Colonic mucosa (tissue), 4 donors: ENCODE results near the gene TMEM63A. TPM values are rescaled to one million over a fixed set of nuclear protein-coding genes. Genes with fewer than 3 reads are reported as not detected.

Experiments used
- DNase-seq: peaks from one replicate; pipeline ENCODE4 v3.0.0-alpha.2; 2020
- H3K27ac ChIP-seq: fragments of 200-600 bp; one replicate; pipeline ENCODE4 v1.8.0; 2021
- H3K27me3 ChIP-seq: fragments of 200-600 bp; one replicate; pipeline ENCODE4 v1.8.0; 2021
- H3K36me3 ChIP-seq: fragments of 200-600 bp; one replicate; pipeline ENCODE4 v1.8.0; 2021
- H3K4me1 ChIP-seq: fragments of 200-600 bp; one replicate; pipeline ENCODE4 v1.8.0; 2021; ENCODE audit warnings: mild to moderate bottlenecking
- H3K4me3 ChIP-seq: fragments of 200-600 bp; one replicate; pipeline ENCODE4 v1.8.0; 2021
- H3K9ac ChIP-seq, 2 donors: one replicate each; pipeline ENCODE4 v1.7.0; 2013; ENCODE audit warnings: control low read depth in 2 of 2, low read depth in 2 of 2, low read length in 2 of 2
- H3K9me3 ChIP-seq: fragments of 200-600 bp; one replicate; pipeline ENCODE4 v1.8.0; 2021
- intact Hi-C: fragments of 100-400 bp; cut with DNase I; formaldehyde crosslinking; loops from one replicate; pipeline ENCODE4 v1.14.1; 2022
- total RNA-seq, 2 donors: library from RNA; stranded (reverse); fragmentation: NEBNext Ultra II Directional in 1 of 2; extraction: Animal tissue kit (Norgen Biotek cat#: 25700) in 1 of 2; gene quantifications; one replicate each; pipeline ENCODE4 v1.2.1, GENCODE V29; 2021
- TF ChIP-seq, protein P1 (sequence below): fragments of 200-600 bp; IDR thresholded peaks from one replicate; pipeline ENCODE4 v1.8.0; 2022; ENCODE audit warnings: antibody characterized with exemption, mild to moderate bottlenecking
- donor health status: healthy.
- donor health status: DM: no; HTN: no; CAD: no.
- donor health status: DM: no; HTN: no; CAD: no.

TMEM63A gene
- total RNA-seq, 2 donors from 2014 or later = 124 to 165 TPM

GRCh38 chr1:225885336-225885735, 3.2 kb upstream of the TMEM63A start:
- intact Hi-C loops = no loop called here
- TF ChIP-seq, protein P1, sequence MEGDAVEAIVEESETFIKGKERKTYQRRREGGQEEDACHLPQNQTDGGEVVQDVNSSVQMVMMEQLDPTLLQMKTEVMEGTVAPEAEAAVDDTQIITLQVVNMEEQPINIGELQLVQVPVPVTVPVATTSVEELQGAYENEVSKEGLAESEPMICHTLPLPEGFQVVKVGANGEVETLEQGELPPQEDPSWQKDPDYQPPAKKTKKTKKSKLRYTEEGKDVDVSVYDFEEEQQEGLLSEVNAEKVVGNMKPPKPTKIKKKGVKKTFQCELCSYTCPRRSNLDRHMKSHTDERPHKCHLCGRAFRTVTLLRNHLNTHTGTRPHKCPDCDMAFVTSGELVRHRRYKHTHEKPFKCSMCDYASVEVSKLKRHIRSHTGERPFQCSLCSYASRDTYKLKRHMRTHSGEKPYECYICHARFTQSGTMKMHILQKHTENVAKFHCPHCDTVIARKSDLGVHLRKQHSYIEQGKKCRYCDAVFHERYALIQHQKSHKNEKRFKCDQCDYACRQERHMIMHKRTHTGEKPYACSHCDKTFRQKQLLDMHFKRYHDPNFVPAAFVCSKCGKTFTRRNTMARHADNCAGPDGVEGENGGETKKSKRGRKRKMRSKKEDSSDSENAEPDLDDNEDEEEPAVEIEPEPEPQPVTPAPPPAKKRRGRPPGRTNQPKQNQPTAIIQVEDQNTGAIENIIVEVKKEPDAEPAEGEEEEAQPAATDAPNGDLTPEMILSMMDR = no peak

DNA sequence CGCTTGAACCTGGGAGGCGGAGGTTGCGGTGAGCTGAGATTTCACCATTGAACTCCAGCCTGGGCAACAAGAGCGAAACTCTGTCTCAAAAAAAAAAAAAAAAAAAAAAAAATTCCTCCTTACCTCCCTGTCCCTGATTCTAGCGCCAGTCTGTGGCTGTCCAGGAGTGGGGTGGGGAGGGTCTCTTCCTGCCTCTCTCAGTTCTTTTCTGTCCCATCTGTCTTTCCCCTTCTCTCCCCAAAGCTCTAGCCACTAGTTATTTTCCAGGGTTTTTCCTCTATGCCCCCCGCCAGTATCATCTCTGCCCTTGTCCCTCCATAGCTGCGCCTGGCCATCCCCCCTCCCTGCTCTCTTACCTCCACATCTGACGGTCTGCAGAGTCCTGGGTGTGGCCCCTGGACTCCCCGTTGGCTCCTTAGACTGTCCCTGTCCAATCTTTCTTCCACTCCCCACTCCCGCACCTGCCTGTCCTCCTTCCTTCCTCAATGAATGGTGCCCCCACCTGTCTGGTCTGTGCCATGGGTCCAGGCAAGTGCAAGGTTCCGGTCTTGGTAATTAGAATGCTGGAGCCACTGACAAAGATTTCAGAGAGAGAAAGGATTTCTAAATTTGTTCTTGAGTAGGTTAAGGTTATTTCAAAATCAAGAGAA, 1.6 kb upstream of the TMEM63A start:
- peak; percentile 81 for DNase-seq
- TF ChIP-seq, protein P1 = no peak
- Histone ChIP-seq H3K4me1 (peaks cover 10% of the 10 kb centered on the region), H3K27me3 (no peaks in the 10 kb centered on the region), H3K4me3 (peak overlapping the region; percentile 73), H3K9ac (peak overlapping the region; percentile 55 to 99), H3K9me3 (no peaks in the 10 kb centered on the region), H3K27ac (peak overlapping the region; percentile 95), H3K36me3 (no peaks in the 10 kb centered on the region)
- intact Hi-C loops = no loop called here

More at GRCh38 chr1:225885336-225885735, 3.2 kb upstream of the TMEM63A start:
- Histone ChIP-seq H3K27ac (no peak overlapping the region), H3K36me3 (no peaks in the 10 kb centered on the region), H3K27me3 (no peaks in the 10 kb centered on the region), H3K4me1 (peaks cover 2% of the 10 kb centered on the region), H3K9me3 (no peaks in the 10 kb centered on the region), H3K4me3 (no peak overlapping the region), H3K9ac (no peak overlapping the region)
- no peak for DNase-seq

DNA sequence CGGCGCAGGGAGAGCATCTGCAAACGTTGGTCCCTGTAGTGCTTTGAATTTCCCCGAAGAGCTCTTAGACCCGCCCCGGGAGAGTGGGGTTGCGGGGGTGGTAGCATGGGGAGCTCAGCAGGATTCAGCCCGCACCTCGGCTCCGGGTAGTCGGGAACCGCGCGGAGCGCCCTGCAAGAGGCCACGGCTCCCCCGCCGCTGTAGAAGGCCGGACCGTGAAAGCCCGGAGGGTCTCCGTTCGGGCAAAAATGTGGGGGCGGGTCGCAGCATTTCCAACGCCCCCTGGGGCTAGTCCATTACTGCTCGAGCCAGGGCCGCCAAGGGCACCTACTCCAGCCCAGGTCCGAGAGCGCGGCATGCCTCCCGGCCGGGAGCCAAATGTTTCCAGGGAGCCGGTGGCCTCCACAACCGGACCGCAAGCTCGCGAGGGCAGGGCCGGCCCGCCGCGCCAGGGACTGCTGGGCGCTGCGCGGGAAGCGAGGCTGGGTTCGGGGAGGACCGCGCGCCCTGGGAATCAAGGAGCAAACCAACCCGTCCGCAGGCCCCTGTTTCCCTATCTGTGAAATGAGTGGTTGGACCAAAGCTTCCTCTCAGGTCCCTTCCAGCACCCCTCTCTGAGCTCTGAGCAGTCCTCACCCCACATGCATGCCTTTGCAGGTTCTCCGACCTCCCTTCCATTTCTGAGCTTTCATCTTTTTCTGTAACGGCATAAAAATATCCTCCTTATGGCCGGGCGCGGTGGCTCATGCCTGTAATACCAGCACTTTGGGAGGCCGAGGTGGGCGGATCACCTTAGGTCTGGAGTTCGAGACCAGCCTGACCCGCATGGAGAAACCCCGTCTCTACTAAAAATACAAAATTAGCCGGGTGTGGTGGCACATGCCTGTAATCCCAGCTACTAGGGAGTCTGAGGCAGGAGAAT, 775 bp upstream of the TMEM63A start:
- peak overlapping the region; percentile 99 to 100 for H3K9ac ChIP-seq
- peaks cover 13% of the 10 kb centered on the region for H3K4me1 ChIP-seq
- H3K9me3 ChIP-seq = no peaks in the 10 kb centered on the region
- peak overlapping the region; percentile 73 for H3K4me3 ChIP-seq
- H3K27me3 ChIP-seq = no peaks in the 10 kb centered on the region
- no peaks in the 10 kb centered on the region for H3K36me3 ChIP-seq
- peak; percentile 64 for DNase-seq
- intact Hi-C loops = no loop called here
- TF ChIP-seq, protein P1 = no peak
- peak overlapping the region; percentile 95 for H3K27ac ChIP-seq

DNA sequence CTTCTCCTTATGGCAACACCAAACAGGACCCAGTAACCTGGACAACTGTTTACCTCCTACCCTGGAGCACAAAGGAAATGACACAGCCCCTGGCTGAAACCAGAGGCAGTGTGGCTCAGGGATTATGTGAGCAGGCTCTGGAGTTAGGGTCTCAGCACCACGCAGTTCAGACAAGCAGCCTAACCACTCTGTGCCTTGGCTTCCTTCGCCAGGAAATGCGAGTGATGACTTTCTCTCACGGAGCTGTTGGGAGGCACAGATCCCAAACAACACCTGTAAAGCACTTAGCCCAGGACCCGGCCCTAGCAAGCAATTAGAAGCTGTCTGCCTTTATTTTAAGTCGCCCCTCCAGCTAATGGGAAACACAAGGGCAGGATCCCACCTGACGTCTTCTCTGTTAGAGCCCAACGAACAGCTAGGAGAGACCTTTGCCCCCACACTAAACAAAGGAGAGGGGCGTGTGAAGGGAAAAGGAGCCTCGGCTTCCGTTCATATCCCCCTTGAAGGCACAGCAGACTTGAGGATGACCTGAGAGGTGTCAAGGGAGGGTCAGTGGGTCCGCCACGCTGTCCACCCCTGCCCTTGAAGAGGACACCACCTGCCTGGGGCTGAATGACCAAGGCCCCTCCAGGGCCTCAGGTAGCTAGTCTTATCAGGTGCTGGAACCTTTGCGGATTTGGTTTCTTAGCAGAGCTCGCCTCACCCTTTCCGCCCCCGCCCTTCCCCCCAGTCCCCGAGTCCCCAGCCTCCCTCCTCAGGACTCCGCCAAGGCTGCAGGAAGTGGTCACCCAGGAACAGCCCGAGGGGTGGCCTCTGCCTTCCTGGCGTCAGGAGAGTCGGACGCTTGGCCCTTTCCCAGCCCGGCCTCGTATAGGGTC, 860 bp downstream of the TMEM63A start:
- Histone ChIP-seq H3K27ac (peak overlapping the region; percentile 95), H3K27me3 (no peaks in the 10 kb centered on the region), H3K4me1 (peaks cover 22% of the 10 kb centered on the region), H3K36me3 (no peaks in the 10 kb centered on the region), H3K9ac (peak overlapping the region; percentile 99 to 100), H3K9me3 (no peaks in the 10 kb centered on the region), H3K4me3 (peak overlapping the region; percentile 73)
- TF ChIP-seq, protein P1 = no peak
- intact Hi-C loops = no loop called here
- peak; percentile 79 for DNase-seq

DNA sequence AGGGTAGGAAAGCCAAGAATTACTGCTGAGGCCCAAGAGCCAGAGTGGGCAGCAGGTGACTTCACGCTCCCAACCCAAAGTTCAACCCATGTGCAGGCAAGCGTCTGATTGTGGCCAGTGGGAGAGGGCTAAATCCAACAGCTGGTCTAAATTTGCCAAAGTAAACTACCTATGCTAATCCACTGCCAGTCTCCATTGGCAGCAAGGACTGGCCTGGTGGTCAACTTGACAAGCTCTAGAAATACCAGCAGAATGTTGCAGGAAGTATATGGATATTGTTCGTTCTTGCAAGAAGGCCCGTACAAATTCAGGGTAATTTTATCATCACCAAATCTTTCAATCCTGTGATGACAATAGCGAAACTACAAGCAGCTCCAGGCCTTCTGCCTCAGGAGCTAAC, 1.5 kb downstream of the TMEM63A start:
- H3K27me3 ChIP-seq = no peaks in the 10 kb centered on the region
- peak overlapping the region; percentile 48 to 100 for H3K9ac ChIP-seq
- H3K4me3 ChIP-seq = peak overlapping the region; percentile 73
- intact Hi-C loops = no loop called here
- peak overlapping the region; percentile 95 for H3K27ac ChIP-seq
- no peaks in the 10 kb centered on the region for H3K36me3 ChIP-seq
- DNase-seq = peak; percentile 45
- TF ChIP-seq, protein P1 = no peak
- no peaks in the 10 kb centered on the region for H3K9me3 ChIP-seq
- H3K4me1 ChIP-seq = peaks cover 22% of the 10 kb centered on the region
